Right lobe of liver (tissue), 6 donors: Measurements from ENCODE around the gene COL4A1. TPM values are rescaled to one million over a fixed set of nuclear protein-coding genes. Genes with fewer than 3 reads are reported as not detected.

ENCODE experiments used
- ATAC-seq, 4 donors: fragments of 200-7000 bp; cut with Tn5 transposase; one replicate each; pipeline ENCODE4 v1.9.1; 2020; ENCODE audit warnings: mild to moderate bottlenecking in 4 of 4, moderate library complexity in 4 of 4
- DNase-seq, 3 donors: peaks; one replicate each; pipeline ENCODE4 v3.0.0-alpha.2; 2020
- H3K27ac ChIP-seq, 3 donors: fragments of 200-600 bp; one replicate each; pipeline ENCODE4 v1.8.0; 2022
- H3K27me3 ChIP-seq, 2 donors: fragments of 200-600 bp; one replicate each; pipeline ENCODE4 v1.8.0; 2022
- H3K36me3 ChIP-seq, 4 donors: fragments of 200-600 bp; sonication (generic) in 1 of 4; one replicate each; pipeline versions ENCODE4 v1.5.1 to v1.8.0; 2017 to 2022; ENCODE audit warnings: control low read depth in 1 of 4
- H3K4me1 ChIP-seq, 4 donors: fragments of 200-600 bp; sonication (generic) in 1 of 4; one replicate each; pipeline versions ENCODE4 v1.5.1 to v1.8.0; 2017 to 2022; ENCODE audit warnings: control low read depth in 1 of 4
- H3K4me3 ChIP-seq, 3 donors: fragments of 200-600 bp; one replicate each; pipeline ENCODE4 v1.8.0; 2022
- H3K9me3 ChIP-seq, 4 donors: fragments of 200-600 bp; sonication (generic) in 1 of 4; one replicate each; pipeline versions ENCODE4 v1.5.1 to v1.8.0; 2017 to 2022; ENCODE audit warnings: control low read depth in 1 of 4
- POLR2A ChIP-seq: fragments of 450-650 bp; IDR thresholded peaks from one replicate; pipeline ENCODE4 v1.6.1; 2017; ENCODE audit warnings: antibody characterized with exemption, mild to moderate bottlenecking
- WGBS: methylation state at CpG from one replicate; pipeline ENCODE4 v1.1.6; 2018; ENCODE audit warnings: low coverage, low lambda C conversion rate; ENCODE audit not compliant: insufficient coverage; ENCODE audit errors: missing lambda C conversion rate; 5-methylcytosine and 5-hydroxymethylcytosine counted together
- intact Hi-C, 2 donors: fragments of 100-400 bp; cut with DNase I; formaldehyde crosslinking; loops; one replicate each; pipeline versions ENCODE4 v1.11.2 to v1.14.1; 2022
- total RNA-seq, 6 experiments: library from RNA; depleted of rRNA in 2 of 6; stranded (reverse); fragments of >200 nt in 2 of 6; fragmentation: NEBNext Ultra II Directional in 3 of 6; extraction: Animal tissue kit (Norgen Biotek cat#: 25700) in 3 of 6; gene quantifications; one replicate each; pipeline versions ENCODE4 v1.1.0 to v1.2.4, GENCODE V29; 2016 to 2023
- TF ChIP-seq, protein P1 (sequence below), 4 donors: fragments of 200-600 bp in 3 of 4; fragments of 450-650 bp in 1 of 4; IDR thresholded peaks; one replicate each; pipeline versions ENCODE4 v1.5.1 to v1.8.0; 2016 to 2022; ENCODE audit warnings: antibody characterized with exemption in 4 of 4, mild to moderate bottlenecking in 2 of 4
- donor health status: DM: no; HTN: yes; CAD: no.
- donor health status: DM: no; HTN: no; CAD: no.
- donor health status: DM: no; HTN: no; CAD: no.
- donor health status: DM: no; HTN: yes; CAD: no.
- donor health status: DM: no; HTN: yes; CAD: no.

The COL4A1 gene
- total RNA-seq, 6 experiments from 2014 or later = 8.0 to 89.8 (median 41.1) TPM

DNA sequence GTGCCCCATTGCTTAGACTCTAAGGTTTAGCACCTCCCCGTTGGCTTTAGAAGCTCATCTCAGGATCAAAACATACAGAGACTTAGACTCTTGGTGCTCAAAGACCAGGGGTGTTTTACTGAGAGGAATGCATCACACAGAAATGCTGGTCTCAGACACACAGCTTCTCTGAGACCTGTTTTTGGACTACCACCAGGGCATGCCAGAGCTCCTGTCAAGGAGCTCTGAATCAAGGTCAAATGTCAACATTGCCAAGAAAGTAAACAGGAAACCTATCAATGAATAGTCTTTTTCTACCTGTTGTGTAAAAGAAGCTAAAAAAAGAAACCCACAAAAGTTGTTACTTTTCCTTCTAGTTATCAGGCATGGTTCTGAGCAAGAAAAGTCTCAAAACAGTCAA is 149.2 kb downstream of the COL4A1 start:
- Histone ChIP-seq H3K36me3 (no peaks in the 10 kb centered on the region), H3K27me3 (no peaks in the 10 kb centered on the region), H3K4me1 (no peaks in the 10 kb centered on the region), H3K4me3 (no peak overlapping the region), H3K9me3 (no peaks in the 10 kb centered on the region), H3K27ac (no peak overlapping the region)
- TF ChIP-seq, protein P1, sequence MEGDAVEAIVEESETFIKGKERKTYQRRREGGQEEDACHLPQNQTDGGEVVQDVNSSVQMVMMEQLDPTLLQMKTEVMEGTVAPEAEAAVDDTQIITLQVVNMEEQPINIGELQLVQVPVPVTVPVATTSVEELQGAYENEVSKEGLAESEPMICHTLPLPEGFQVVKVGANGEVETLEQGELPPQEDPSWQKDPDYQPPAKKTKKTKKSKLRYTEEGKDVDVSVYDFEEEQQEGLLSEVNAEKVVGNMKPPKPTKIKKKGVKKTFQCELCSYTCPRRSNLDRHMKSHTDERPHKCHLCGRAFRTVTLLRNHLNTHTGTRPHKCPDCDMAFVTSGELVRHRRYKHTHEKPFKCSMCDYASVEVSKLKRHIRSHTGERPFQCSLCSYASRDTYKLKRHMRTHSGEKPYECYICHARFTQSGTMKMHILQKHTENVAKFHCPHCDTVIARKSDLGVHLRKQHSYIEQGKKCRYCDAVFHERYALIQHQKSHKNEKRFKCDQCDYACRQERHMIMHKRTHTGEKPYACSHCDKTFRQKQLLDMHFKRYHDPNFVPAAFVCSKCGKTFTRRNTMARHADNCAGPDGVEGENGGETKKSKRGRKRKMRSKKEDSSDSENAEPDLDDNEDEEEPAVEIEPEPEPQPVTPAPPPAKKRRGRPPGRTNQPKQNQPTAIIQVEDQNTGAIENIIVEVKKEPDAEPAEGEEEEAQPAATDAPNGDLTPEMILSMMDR (IDR thresholded peaks at IDR 0.05) = no peak
- TF ChIP-seq POLR2A = no peak
- ATAC-seq (no peak), DNase-seq (peak in 1 of 3 donors; percentile 10)
- intact Hi-C loops = no loop called here
- 56% methylated on average over 1 of the region's 1 CpG for WGBS

- Histone ChIP-seq H3K36me3 (no peaks in the 10 kb centered on the region), H3K27me3 (no peaks in the 10 kb centered on the region), H3K9me3 (no peaks in the 10 kb centered on the region), H3K4me1 (no peaks in the 10 kb centered on the region), H3K4me3 (no peak overlapping the region), H3K27ac (no peak overlapping the region)
- TF ChIP-seq, protein P1 (IDR thresholded peaks at IDR 0.05) = no peak
- no peak for TF ChIP-seq POLR2A
- 63% methylated on average over 4 of the region's 5 CpGs for WGBS
- DNase-seq (peak in 1 of 3 donors; percentile 23), ATAC-seq (no peak)
- intact Hi-C loops = no loop called here
Observed at GRCh38 chr13:110156301-110157049, 150.5 kb downstream of the COL4A1 start.

DNA sequence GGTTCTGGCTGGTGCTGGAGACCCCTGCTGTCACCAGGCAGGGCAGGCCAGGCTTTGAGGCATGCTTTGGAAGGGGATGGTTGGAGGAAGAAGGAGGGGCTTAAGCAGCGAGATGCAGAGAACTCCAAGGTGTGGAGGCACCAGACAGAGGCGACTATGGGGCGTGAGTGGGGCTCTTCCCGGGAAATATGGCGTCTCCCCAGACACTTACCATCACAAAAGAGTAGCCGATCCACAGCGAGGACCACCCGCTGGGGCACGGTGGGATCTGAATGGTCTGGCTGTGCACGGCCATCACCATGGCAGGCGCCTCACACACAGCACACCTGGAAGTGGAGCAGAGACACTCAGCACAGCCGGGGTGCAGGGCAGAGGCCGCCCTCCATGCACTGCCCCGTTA is 151.9 kb downstream of the COL4A1 start:
- DNase-seq = peak in 1 of 3 donors; percentile 40
- H3K27ac ChIP-seq = no peak overlapping the region
- intact Hi-C loops = no loop called here
- no peaks in the 10 kb centered on the region for H3K9me3 ChIP-seq
- H3K36me3 ChIP-seq = no peaks in the 10 kb centered on the region
- peak in 1 of 4 donors; percentile 29 for ATAC-seq
- no peaks in the 10 kb centered on the region for H3K27me3 ChIP-seq
- no peak overlapping the region for H3K4me3 ChIP-seq
- 87% methylated on average over 3 of the region's 14 CpGs for WGBS
- H3K4me1 ChIP-seq = no peaks in the 10 kb centered on the region
- TF ChIP-seq, protein P1 (IDR thresholded peaks at IDR 0.05) = no peak
- no peak for TF ChIP-seq POLR2A

DNA sequence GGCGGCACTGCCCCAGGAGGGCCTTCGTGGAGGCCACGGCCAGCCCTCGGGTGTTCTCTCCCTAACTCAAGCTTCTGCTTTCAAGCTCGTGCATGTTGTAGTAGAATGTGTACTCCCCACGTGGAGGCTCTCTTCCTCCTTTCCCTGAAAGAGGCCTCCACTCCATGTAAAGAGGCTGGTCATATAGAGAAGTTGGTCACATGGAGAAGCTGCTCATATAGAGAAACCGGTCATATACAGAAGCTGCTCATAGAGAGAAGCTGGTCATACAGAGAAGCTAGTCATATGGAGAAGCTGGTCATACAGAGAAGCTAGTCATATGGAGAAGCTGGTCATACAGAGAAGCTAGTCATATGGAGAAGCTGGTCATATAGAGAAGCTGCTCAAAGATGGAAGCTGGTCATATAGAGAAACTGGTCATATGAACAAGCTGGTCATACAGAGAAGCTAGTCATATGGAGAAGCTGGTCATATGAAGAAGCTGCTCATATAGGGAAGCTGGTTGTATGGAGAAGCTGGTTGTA is 152.5 kb downstream of the COL4A1 start:
- ATAC-seq (no peak), DNase-seq (peak in 1 of 3 donors; percentile 31)
- Histone ChIP-seq H3K4me1 (no peaks in the 10 kb centered on the region), H3K27ac (no peak overlapping the region), H3K9me3 (no peaks in the 10 kb centered on the region), H3K27me3 (no peaks in the 10 kb centered on the region), H3K36me3 (no peaks in the 10 kb centered on the region), H3K4me3 (no peak overlapping the region)
- intact Hi-C loops = no loop called here
- WGBS = 86% methylated on average over 7 of the region's 7 CpGs
- no peak for TF ChIP-seq POLR2A
- TF ChIP-seq, protein P1 (IDR thresholded peaks at IDR 0.05) = no peak
